ENCODE results near the gene FANCC. TPM values are rescaled to one million over a fixed set of nuclear protein-coding genes. Genes with fewer than 3 reads are reported as not detected.
"Not testable (repeated sequence)": the region's sequence is repeated elsewhere in the genome, so short reads cannot be mapped to it uniquely, and the experiment has no call there.

The FANCC gene
- total and polyA plus RNA-seq, 2 of the 4 experiments (the other 2 are of a cell fraction), result 4.7 to 6.3 TPM

DNA sequence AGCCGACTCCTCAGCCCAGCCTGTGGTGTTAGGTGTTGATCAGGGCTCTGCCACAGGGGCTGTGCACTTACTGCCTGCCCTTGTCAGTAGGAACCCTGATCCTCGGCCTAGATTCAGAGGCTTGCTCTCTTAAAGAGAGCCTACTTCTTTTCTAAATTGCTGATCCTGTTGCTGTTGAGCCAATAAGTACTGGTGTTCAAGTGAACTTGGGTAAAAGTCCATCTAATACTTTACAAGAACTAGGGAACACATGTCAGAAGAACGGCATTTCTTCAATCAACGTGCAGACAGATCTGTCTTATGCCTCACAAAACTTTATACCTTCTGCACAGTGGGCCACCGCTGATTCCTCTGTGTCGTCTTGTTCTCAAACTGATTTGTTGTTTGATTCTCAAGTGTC is 24.2 kb downstream of the FANCC start:
- H3K56ac ChIP-seq (ENCODE audit: extremely low read depth, insufficient read depth, low read length); H2AK5ac ChIP-seq (ENCODE audit: low read depth, low read length); H3K36me3 ChIP-seq (ENCODE audit: control insufficient read depth, insufficient read depth, low read length); H4K20me1 ChIP-seq (ENCODE audit: insufficient read depth, low read length); H3K27me3 ChIP-seq (ENCODE audit: control insufficient read depth, insufficient read depth, low read length); H3K9me1 ChIP-seq (ENCODE audit: insufficient read depth, low read length); H4K8ac ChIP-seq (ENCODE audit: low read depth in 2 of 2, low read length in 2 of 2); H3K27ac ChIP-seq (ENCODE audit: insufficient read depth, low read length); H2BK20ac ChIP-seq (ENCODE audit: low read depth, low read length); H3K4ac ChIP-seq (ENCODE audit: low read depth, low read length); DNase-seq; intact Hi-C loops (cut with micrococcal nuclease); H2AFZ ChIP-seq (replicated peaks; ENCODE audit: low read length, poor library complexity); H3K9me3 ChIP-seq (ENCODE audit: control insufficient read depth, insufficient read depth, low read length); in situ Hi-C loops (cut with MboI; ENCODE audit: low sequenced_read_pairs); H3K23ac ChIP-seq (ENCODE audit: low read depth, low read length); dilution Hi-C loops (cut with HindIII; ENCODE audit: low sequenced_read_pairs, unreplicated experiment); H4K91ac ChIP-seq (ENCODE audit: insufficient read depth, low read depth, low read length); H2AK9ac ChIP-seq (replicated peaks; ENCODE audit: low read depth, low read length, poor library complexity); CTCF ChIA-PET; H3K4me2 ChIP-seq (ENCODE audit: low read depth, low read length); H3K9ac ChIP-seq (ENCODE audit: low read depth, low read length); H3K4me3 ChIP-seq (ENCODE audit: insufficient read depth, low read depth, low read length); ATAC-seq (ENCODE audit: low read depth); H3K18ac ChIP-seq (ENCODE audit: low read depth, low read length); H3K14ac ChIP-seq (replicated peaks; ENCODE audit: low read depth, low read length); H4K5ac ChIP-seq (ENCODE audit: low read depth, low read length); H2BK5ac ChIP-seq (ENCODE audit: low read depth, low read length, poor library complexity, severe bottlenecking); H2BK15ac ChIP-seq (ENCODE audit: low read depth, low read length); POLR2A ChIA-PET (ENCODE audit: unreplicated experiment); H3K4me1 ChIP-seq (ENCODE audit: control insufficient read depth, insufficient read depth, low read length); H2BK120ac ChIP-seq (ENCODE audit: low read depth, low read length); BruUV-seq (replicated peaks): not testable (repeated sequence)
- H3K79me1 ChIP-seq (ENCODE audit: low read depth in 1 of 2, low read length in 2 of 2), result peaks cover 12 to 22% of the 10 kb centered on the region in 2 experiments
- WGBS, 2 experiments (ENCODE audit: extremely low coverage in 2 of 2, insufficient read length in 1 of 2), result 100% methylated on average over 2 of the region's 6 CpGs; no CpG with 5 or more reads in 1 of the 2 experiments

All from IMR-90 (cell line).